OCI-LY7 (cell line): ENCODE measurements around the gene TSPO. TPM values are rescaled to one million over a fixed set of nuclear protein-coding genes. Genes with fewer than 3 reads are reported as not detected.
A peak's percentile ranks its signal among the peaks of the same experiment; 100 is the strongest.

Experiments
- BruUV-seq: library from RNA; stranded (reverse); fragments of 400-500 nt; replicated peaks from 2 replicates; lab custom pipeline; 2021; lab: Mats Ljungman, UMichigan
- CTCF ChIA-PET: fragments of 300-600 bp; sonication (Branson Sonifier 250); formaldehyde crosslinking; loops from one replicate; lab custom pipeline; 2022; ENCODE audit warnings: antibody characterized with exemption; ENCODE audit not compliant: unreplicated experiment; lab: Charles Lee
- POLR2A ChIA-PET: fragments of 300-600 bp; sonication (Branson Sonifier 250); formaldehyde crosslinking; loops from one replicate; lab custom pipeline; 2022; ENCODE audit warnings: antibody characterized with exemption; lab: Charles Lee
- DNase-seq: peaks from one replicate; pipeline ENCODE4 v3.0.0-alpha.2; 2015; ENCODE audit warnings: low spot score
- H2AFZ ChIP-seq: fragments of 200-600 bp; sonication (generic), shearing (Covaris generic); 2 replicates; pipeline ENCODE4 v1.6.1; 2014; ENCODE audit warnings: mild to moderate bottlenecking, antibody characterized with exemption, low read length, moderate library complexity
- H3K27ac ChIP-seq: fragments of 200-600 bp; sonication (generic); 2 replicates; pipeline ENCODE4 v1.5.1; 2014; ENCODE audit warnings: mixed run types, low read depth, mild to moderate bottlenecking, moderate library complexity, low read length, inconsistent platforms; ENCODE audit not compliant: poor library complexity, severe bottlenecking
- H3K36me3 ChIP-seq: fragments of 200-600 bp; sonication (generic); 2 replicates; pipeline ENCODE4 v1.6.1; 2014; ENCODE audit warnings: mild to moderate bottlenecking, antibody characterized with exemption, low read length, moderate library complexity, mixed read lengths; ENCODE audit not compliant: insufficient read depth
- H3K4me1 ChIP-seq: fragments of 200-600 bp; sonication (generic); 2 replicates; pipeline ENCODE4 v1.5.1; 2014; ENCODE audit warnings: mild to moderate bottlenecking, low read length; ENCODE audit not compliant: insufficient read depth, poor library complexity, severe bottlenecking
- H3K4me2 ChIP-seq: fragments of 200-600 bp; sonication (generic); 2 replicates; pipeline ENCODE4 v1.6.1; 2014; ENCODE audit warnings: mild to moderate bottlenecking, low read length
- H3K4me3 ChIP-seq: fragments of 200-600 bp; sonication (generic); 2 replicates; pipeline ENCODE4 v1.5.1; 2014; ENCODE audit warnings: mild to moderate bottlenecking, low read depth, low read length; ENCODE audit not compliant: poor library complexity, severe bottlenecking
- H3K79me2 ChIP-seq: fragments of 200-600 bp; sonication (generic); 2 replicates; pipeline ENCODE4 v1.6.1; 2016; ENCODE audit warnings: low read depth, mild to moderate bottlenecking, low read length, moderate library complexity, mixed read lengths; ENCODE audit not compliant: insufficient read depth
- H3K9me2 ChIP-seq: fragments of 200-600 bp; sonication (generic); 2 replicates; pipeline ENCODE4 v1.6.1; 2016; ENCODE audit warnings: mild to moderate bottlenecking, low read length, mixed read lengths; ENCODE audit not compliant: insufficient read depth
- H3K9me3 ChIP-seq: fragments of 200-600 bp; sonication (generic); 2 replicates; pipeline ENCODE4 v1.6.1; 2014; ENCODE audit warnings: mild to moderate bottlenecking, mixed run types, low read length, mixed read lengths
- H4K20me1 ChIP-seq: fragments of 200-600 bp; sonication (generic); 2 replicates; pipeline ENCODE4 v1.6.1; 2014; ENCODE audit warnings: mild to moderate bottlenecking, antibody characterized with exemption, low read length, moderate library complexity, mixed read lengths; ENCODE audit not compliant: insufficient read depth
- EZH2phosphoT487 ChIP-seq: fragments of 200-600 bp; sonication (generic); IDR thresholded peaks from 2 replicates; pipeline ENCODE4 v1.6.1; 2018; ENCODE audit warnings: low read depth, borderline replicate concordance, mild to moderate bottlenecking, mixed run types, antibody characterized with exemption, low read length, moderate library complexity, mixed read lengths
- intact Hi-C: fragments of 100-400 bp; cut with micrococcal nuclease; formaldehyde crosslinking; loops from one replicate; pipeline ENCODE4 v1.10.0; 2022; ENCODE audit not compliant: unreplicated experiment
- total RNA-seq, 2 experiments: library from RNA; depleted of rRNA in 1 of 2; stranded (reverse); fragments of >200 nt in 1 of 2; shearing (Covaris generic) in 1 of 2; gene quantifications; 2 replicates each; pipeline ENCODE4 v1.2.3, GENCODE V29; 2014 to 2022
- TF ChIP-seq, protein P1 (sequence below): fragments of 200-600 bp; sonication (generic); conservative IDR thresholded peaks from 2 replicates; pipeline ENCODE4 v1.5.1; 2014; ENCODE audit warnings: mild to moderate bottlenecking, antibody characterized with exemption, low read length, moderate library complexity, mixed read lengths

The TSPO gene
- total RNA-seq, 2 experiments from 2014 or later: 47.1 to 69.9 TPM

GRCh38 chr22:43136255-43136654 lies 15.1 kb upstream of the TSPO start:
- H3K4me1 ChIP-seq: peaks cover 18% of the 10 kb centered on the region
- H3K9me3 ChIP-seq: no peaks in the 10 kb centered on the region
- peaks cover 7% of the 10 kb centered on the region; the same call in 1 of the 2 replicates for H3K79me2 ChIP-seq
- DNase-seq: peak; percentile 82
- no TSS peak for BruUV-seq
- no peak overlapping the region for H3K4me3 ChIP-seq
- no peaks in the 10 kb centered on the region for H4K20me1 ChIP-seq
- H2AFZ ChIP-seq: no peak overlapping the region
- intact Hi-C loops: loop anchor here (1.0 kb wide), 1 partner anchor 25 kb away; no protein-coding TSS in a partner anchor
- no peak for TF ChIP-seq EZH2phosphoT487
- TF ChIP-seq, protein P1, sequence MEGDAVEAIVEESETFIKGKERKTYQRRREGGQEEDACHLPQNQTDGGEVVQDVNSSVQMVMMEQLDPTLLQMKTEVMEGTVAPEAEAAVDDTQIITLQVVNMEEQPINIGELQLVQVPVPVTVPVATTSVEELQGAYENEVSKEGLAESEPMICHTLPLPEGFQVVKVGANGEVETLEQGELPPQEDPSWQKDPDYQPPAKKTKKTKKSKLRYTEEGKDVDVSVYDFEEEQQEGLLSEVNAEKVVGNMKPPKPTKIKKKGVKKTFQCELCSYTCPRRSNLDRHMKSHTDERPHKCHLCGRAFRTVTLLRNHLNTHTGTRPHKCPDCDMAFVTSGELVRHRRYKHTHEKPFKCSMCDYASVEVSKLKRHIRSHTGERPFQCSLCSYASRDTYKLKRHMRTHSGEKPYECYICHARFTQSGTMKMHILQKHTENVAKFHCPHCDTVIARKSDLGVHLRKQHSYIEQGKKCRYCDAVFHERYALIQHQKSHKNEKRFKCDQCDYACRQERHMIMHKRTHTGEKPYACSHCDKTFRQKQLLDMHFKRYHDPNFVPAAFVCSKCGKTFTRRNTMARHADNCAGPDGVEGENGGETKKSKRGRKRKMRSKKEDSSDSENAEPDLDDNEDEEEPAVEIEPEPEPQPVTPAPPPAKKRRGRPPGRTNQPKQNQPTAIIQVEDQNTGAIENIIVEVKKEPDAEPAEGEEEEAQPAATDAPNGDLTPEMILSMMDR: peak; percentile 92
- H3K9me2 ChIP-seq: no peaks in the 10 kb centered on the region
- CTCF ChIA-PET: no interaction called here
- POLR2A ChIA-PET: no interaction called here
- peak overlapping the region; percentile 52 for H3K27ac ChIP-seq
- peak overlapping the region; percentile 31; the same call in 1 of the 2 replicates for H3K4me2 ChIP-seq
- H3K36me3 ChIP-seq: peaks cover 96% of the 10 kb centered on the region

GRCh38 chr22:43136801-43137200 lies 14.6 kb upstream of the TSPO start:
- no TSS peak for BruUV-seq
- H2AFZ ChIP-seq: no peak overlapping the region
- no peak for DNase-seq
- H3K4me1 ChIP-seq: peaks cover 20% of the 10 kb centered on the region
- no peaks in the 10 kb centered on the region for H4K20me1 ChIP-seq
- peaks cover 93% of the 10 kb centered on the region for H3K36me3 ChIP-seq
- peaks cover 12% of the 10 kb centered on the region for H3K79me2 ChIP-seq
- ChIA-PET CTCF (no interaction called here), POLR2A (no interaction called here)
- TF ChIP-seq EZH2phosphoT487: no peak
- TF ChIP-seq, protein P1: no peak
- intact Hi-C loops: loop anchor here (1.0 kb wide), 1 partner anchor 26 kb away; no protein-coding TSS in a partner anchor
- peak overlapping the region; percentile 52 for H3K27ac ChIP-seq
- no peak overlapping the region for H3K4me3 ChIP-seq
- H3K9me2 ChIP-seq: no peaks in the 10 kb centered on the region
- H3K4me2 ChIP-seq: peak overlapping the region; percentile 31; the same call in 1 of the 2 replicates
- no peaks in the 10 kb centered on the region for H3K9me3 ChIP-seq

GRCh38 chr22:43142880-43143562 lies 8.3 kb upstream of the TSPO start, which contains the start of gene MCAT:
TSS of gene MCAT (minus strand) at chr22:43143398. CDS start at chr22:43143348, 50 bp downstream.
- peak within 1 kb of the TSS; percentile 71 for H3K4me2 ChIP-seq
- H2AFZ ChIP-seq: peak within 1 kb of the TSS; percentile 74; the same call in 1 of the 2 replicates
- TSS peak; percentile 61 for BruUV-seq
- intact Hi-C loops: no loop called here
- ChIA-PET POLR2A (interaction anchor here (0.5 kb wide), 1 partner anchor 17 kb away, joined by 3 read pairs; no protein-coding TSS in a partner anchor), CTCF (no interaction called here)
- H3K9me2 ChIP-seq: no peaks in the 10 kb centered on the region
- TF ChIP-seq EZH2phosphoT487: no peak
- peaks cover 36% of the 10 kb centered on the region for H3K36me3 ChIP-seq
- H4K20me1 ChIP-seq: no peaks in the 10 kb centered on the region
- H3K9me3 ChIP-seq: no peaks in the 10 kb centered on the region
- peak within 1 kb of the TSS; percentile 46 for H3K27ac ChIP-seq
- DNase-seq: peak; percentile 88
- H3K4me1 ChIP-seq: peaks cover 39% of the 10 kb centered on the region
- H3K79me2 ChIP-seq: peaks cover 17% of the 10 kb centered on the region
- peak within 1 kb of the TSS; percentile 85 for H3K4me3 ChIP-seq
